HG02798 (cell line): ENCODE results near the gene LDB1.

Experiments
- ATAC-seq: cut with Tn5 transposase; IDR thresholded peaks from one replicate; pipeline ENCODE4 v1.9.1; 2021; ENCODE audit warnings: mild to moderate bottlenecking; ENCODE audit not compliant: unreplicated experiment, poor library complexity

LDB1 gene

GRCh38 chr10:102066399-102067088 is 53.6 kb downstream of the LDB1 start:
- no peak for ATAC-seq

GRCh38 chr10:102065561-102066398 is 54.4 kb downstream of the LDB1 start:
- peak; percentile 20 for ATAC-seq

GRCh38 chr10:102064868-102065560 is 55.2 kb downstream of the LDB1 start, which contains the start of gene HPS6:
Gene HPS6 (plus strand): TSS chr10:102065349. CDS start chr10:102065475, 126 bp downstream.
- ATAC-seq = peak; percentile 96

- no peak for ATAC-seq
Measured at GRCh38 chr10:102064503-102064867, 55.7 kb downstream of the LDB1 start.

- no peak for ATAC-seq
Measured at GRCh38 chr10:102059987-102060386, 60.2 kb downstream of the LDB1 start.
